A549 (cell line): ENCODE measurements around the gene ANGPT4. TPM values are rescaled to one million over a fixed set of nuclear protein-coding genes. Genes with fewer than 3 reads are reported as not detected.

Experiments used
- ATAC-seq, 2 experiments: fragments of 200-7000 bp in 1 of 2; fragments of >200 bp in 1 of 2; cut with Nextera tagmentation in 1 of 2; cut with Tn5 transposase in 1 of 2; 3 replicates each; pipeline versions ENCODE4 v1.8.0 to v1.9.1; 2018 to 2020; ENCODE audit warnings: mild to moderate bottlenecking in 1 of 2, moderate library complexity in 1 of 2
- CTCF ChIA-PET: fragments of 300-600 bp; sonication (Branson Sonifier 250); formaldehyde crosslinking; extraction: SDS; loops from one replicate; lab custom pipeline; 2021; ENCODE audit warnings: antibody characterized with exemption, inconsistent platforms; lab: Yijun Ruan, JAX
- POLR2A ChIA-PET: fragments of 350-600 bp; formaldehyde crosslinking; extraction: SDS; loops from one replicate; lab custom pipeline; 2021; ENCODE audit warnings: antibody characterized with exemption, inconsistent platforms; lab: Yijun Ruan, JAX
- DNase-seq, 2 experiments: peaks; one replicate each; pipeline versions ENCODE4 v3.0.0 to v3.0.0-alpha.2; 2011 to 2016; ENCODE audit warnings: low read depth in 1 of 2, low spot score in 1 of 2
- FAIRE-seq: peaks from 2 replicates; lab custom pipeline; 2011; peaks lifted over from hg19 to GRCh38; lab: Jason Lieb, UNC
- H3K27ac ChIP-seq, 2 experiments: fragments of >200 bp; sonication (Bioruptor Twin); formaldehyde crosslinking; 3 replicates each; pipeline ENCODE4 v1.5.1; 2016 to 2017
- H3K4me1 ChIP-seq: fragments of >200 bp; sonication (Bioruptor Twin); formaldehyde crosslinking; 3 replicates; pipeline ENCODE4 v1.6.1; 2016
- H3K4me2 ChIP-seq: fragments of >200 bp; sonication (Bioruptor Twin); formaldehyde crosslinking; 3 replicates; pipeline ENCODE4 v1.6.1; 2016
- H3K4me3 ChIP-seq: fragments of >200 bp; sonication (Bioruptor Twin); formaldehyde crosslinking; 3 replicates; pipeline ENCODE4 v1.5.1; 2016
- H3K9me3 ChIP-seq: fragments of >200 bp; sonication (Bioruptor Twin); formaldehyde crosslinking; 3 replicates; pipeline ENCODE4 v1.6.1; 2016
- CBX2 ChIP-seq: fragments of 200-600 bp; sonication (generic); IDR thresholded peaks from 2 replicates; pipeline ENCODE4 v1.6.1; 2016; ENCODE audit warnings: low read depth, mild to moderate bottlenecking, borderline replicate concordance
- CHD2 ChIP-seq: fragments of 150-350 bp; IDR thresholded peaks from 2 replicates; pipeline ENCODE4 v1.6.1; 2014; ENCODE audit warnings: low read length; ENCODE audit not compliant: partially characterized antibody
- ELK1 ChIP-seq: fragments of 150-350 bp; IDR thresholded peaks from 2 replicates; pipeline ENCODE4 v1.6.1; 2014; ENCODE audit warnings: low read depth, mild to moderate bottlenecking, low read length
- FOSB ChIP-seq: fragments of 250-450 bp; sonication (Bioruptor Pico); IDR thresholded peaks from 2 replicates; pipeline ENCODE4 v1.5.0; 2020; ENCODE audit warnings: mild to moderate bottlenecking, moderate library complexity
- JUNB ChIP-seq: fragments of >200 bp; sonication (Bioruptor Twin); formaldehyde crosslinking; IDR thresholded peaks from 2 replicates; pipeline ENCODE4 v1.6.1; 2016
- MAX ChIP-seq: IDR thresholded peaks from 2 replicates; pipeline ENCODE4 v1.6.1; 2012
- MAZ ChIP-seq: fragments of 150-350 bp; IDR thresholded peaks from 2 replicates; pipeline ENCODE4 v1.6.1; 2014; ENCODE audit warnings: antibody characterized with exemption, low read depth, low read length, borderline replicate concordance
- PHF8 ChIP-seq: fragments of 200-600 bp; sonication (generic); IDR thresholded peaks from 2 replicates; pipeline ENCODE4 v1.6.1; 2016; ENCODE audit warnings: low read depth, mild to moderate bottlenecking, antibody characterized with exemption, moderate library complexity, borderline replicate concordance
- POLR2AphosphoS2 ChIP-seq: conservative IDR thresholded peaks from 2 replicates; pipeline ENCODE4 v1.6.1; 2012; ENCODE audit warnings: low read length, improper control_type of control experiment, inconsistent platforms
- SREBF2 ChIP-seq: fragments of 450-650 bp; IDR thresholded peaks from 2 replicates; pipeline ENCODE4 v1.6.1; 2014; ENCODE audit warnings: mild to moderate bottlenecking, moderate library complexity
- TP53 ChIP-seq: fragments of 250-450 bp; sonication (Bioruptor Pico); IDR thresholded peaks from 2 replicates; pipeline ENCODE4 v1.5.0; 2021; ENCODE audit warnings: mild to moderate bottlenecking, moderate library complexity
- ZFP36 ChIP-seq: fragments of 450-650 bp; IDR thresholded peaks from 2 replicates; pipeline ENCODE4 v1.6.1; 2014; ENCODE audit warnings: borderline replicate concordance; ENCODE audit not compliant: partially characterized antibody
- ZNF302 ChIP-seq: fragments of 250-450 bp; sonication (Bioruptor Pico); IDR thresholded peaks from 2 replicates; pipeline ENCODE4 v1.9.0; 2021; ENCODE audit warnings: inconsistent platforms, mild to moderate bottlenecking, moderate library complexity
- WGBS: methylation state at CpG from one replicate; pipeline ENCODE4 v1.1.6; 2017; ENCODE audit errors: missing lambda C conversion rate; 5-methylcytosine and 5-hydroxymethylcytosine counted together
- polyA plus RNA-seq, 4 experiments: library from polyadenylated mRNA; depleted of rRNA in 3 of 4; stranded (reverse); fragments of >200 nt; fragmentation: RNase III in 1 of 4; extraction: RNeasy Plus Mini Kit Qiagen cat#74134 plus additional on column Dnase treatment in 1 of 4; gene quantifications; 2 replicates in 3 of 4; 3 replicates in 1 of 4; pipeline ENCODE4 v1.2.3, GENCODE V29; 2011 to 2017
- TF ChIP-seq, protein P1 (sequence below): fragments of 450-650 bp; IDR thresholded peaks from 2 replicates; pipeline ENCODE4 v1.6.1; 2014; ENCODE audit warnings: antibody characterized with exemption
- TF ChIP-seq, protein P2 (sequence below): IDR thresholded peaks from 2 replicates; pipeline ENCODE4 v1.6.1; 2012

Gene ANGPT4
- polyA plus RNA-seq, 2 of the 4 experiments (the other 2 are of a cell fraction), result 0.04 TPM; not detected in 1

DNA sequence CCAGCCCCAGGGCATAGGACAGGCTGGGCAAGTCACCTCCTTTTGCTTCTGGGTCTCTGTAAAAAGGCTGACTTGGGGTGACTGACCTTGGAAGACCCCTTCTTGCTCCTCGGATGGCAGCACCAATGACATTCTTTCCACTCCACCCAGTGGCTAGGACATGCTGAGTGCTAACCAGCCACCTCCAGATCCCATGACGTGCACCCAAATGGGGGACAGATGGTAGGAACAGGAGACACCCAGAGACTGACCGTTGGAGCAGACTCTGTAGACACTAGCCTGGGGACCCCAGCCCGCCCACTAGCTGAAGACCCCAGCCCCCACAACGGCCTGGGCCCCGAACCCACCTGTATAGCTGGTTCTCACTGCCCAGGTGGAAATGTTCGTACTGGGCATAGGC lies 38.3 kb downstream of the ANGPT4 start:
- no peak for FAIRE-seq
- CTCF ChIA-PET, result interaction anchor here (0.9 to 3.2 kb wide), 7 partner anchors 10 to 79 kb away, joined by 3 to 18 read pairs (median 3); no protein-coding TSS in a partner anchor
- DNase-seq, result no peak
- WGBS, result 34% methylated on average over 5 of the region's 7 CpGs
- no peak for TF ChIP-seq CHD2
- TF ChIP-seq, all 56 proteins: peak for 0
- Histone ChIP-seq H3K9me3 (no peaks in the 10 kb centered on the region), H3K27ac (no peak overlapping the region), H3K4me2 (no peak overlapping the region), H3K4me3 (no peak overlapping the region), H3K4me1 (peaks cover 16% of the 10 kb centered on the region)
- POLR2A ChIA-PET, result no interaction called here
- ATAC-seq, result no peak

DNA sequence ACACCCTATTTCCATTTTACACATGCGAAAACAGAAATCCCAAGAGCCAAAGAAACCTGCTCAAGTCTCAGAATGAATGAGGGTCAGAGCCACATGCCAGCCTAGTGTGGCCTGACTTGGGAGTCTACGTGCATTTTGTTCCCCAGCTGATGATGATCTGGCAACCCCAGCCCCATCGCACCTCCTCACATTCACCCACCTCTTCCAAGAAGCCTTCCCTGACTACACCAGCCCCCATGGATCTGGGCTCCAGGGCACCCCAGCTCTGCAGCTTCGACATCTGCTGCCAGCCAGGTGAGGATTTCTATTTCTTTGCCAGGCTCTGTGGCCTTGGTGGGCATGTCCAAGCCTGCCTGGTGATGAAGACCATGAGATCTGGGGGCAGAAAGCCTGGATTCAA lies 41.0 kb downstream of the ANGPT4 start:
- TF ChIP-seq POLR2AphosphoS2 (no peak), ZFP36 (peak; percentile 43), FOSB (CRISPR knock-in tag) (no peak)
- Histone ChIP-seq H3K4me2 (no peak overlapping the region), H3K4me1 (no peaks in the 10 kb centered on the region), H3K27ac (no peak overlapping the region), H3K9me3 (no peaks in the 10 kb centered on the region), H3K4me3 (no peak overlapping the region)
- ChIA-PET POLR2A (no interaction called here), CTCF (interaction anchor here (1.0 to 3.2 kb wide), 4 partner anchors 13 to 233 kb away, joined by 3 to 18 read pairs (median 8); no protein-coding TSS in a partner anchor)
- FAIRE-seq, result no peak
- no peak for DNase-seq
- no peak for ATAC-seq
- 43% methylated on average over 4 of the region's 4 CpGs for WGBS

DNA sequence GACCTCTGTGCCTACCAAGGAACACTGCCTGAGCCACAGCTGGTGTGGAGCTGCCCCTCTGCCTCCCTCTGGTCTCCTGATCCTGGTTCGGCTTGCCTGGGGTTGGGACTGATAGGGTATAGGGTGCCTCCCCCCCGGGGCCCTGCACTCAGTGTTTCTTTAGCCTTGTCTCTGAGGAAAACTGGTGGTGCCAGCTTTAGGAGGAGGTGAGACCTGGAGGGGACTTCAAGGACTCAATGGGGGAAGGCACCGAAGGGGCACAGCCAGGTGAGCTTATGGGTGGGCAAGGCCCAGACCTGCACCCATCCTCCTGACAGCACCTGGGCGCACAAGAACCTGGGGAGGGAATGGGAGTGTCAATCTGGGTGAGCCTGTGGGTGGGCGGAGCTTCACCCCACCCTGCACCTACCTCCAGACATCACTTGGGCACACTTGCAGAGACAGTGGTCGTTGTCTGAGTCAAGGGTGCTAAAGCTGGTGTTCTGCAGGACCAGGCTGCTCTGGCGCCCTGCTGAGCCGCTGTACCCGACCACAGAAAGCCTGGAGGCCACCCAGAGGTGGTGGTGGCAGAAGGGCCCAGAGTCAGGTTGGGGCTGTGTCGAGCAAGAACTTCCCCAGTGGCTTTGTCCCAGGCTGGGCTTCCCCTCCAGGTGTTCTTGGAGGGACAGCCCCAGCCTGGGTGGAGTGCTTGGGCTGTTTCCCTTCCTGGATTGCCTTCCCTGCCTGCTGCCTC lies 42.1 kb downstream of the ANGPT4 start:
- H3K4me1 ChIP-seq, result no peaks in the 10 kb centered on the region
- no peak for DNase-seq
- TF ChIP-seq ELK1, result no peak
- no peak for TF ChIP-seq JUNB
- TF ChIP-seq, protein P1, sequence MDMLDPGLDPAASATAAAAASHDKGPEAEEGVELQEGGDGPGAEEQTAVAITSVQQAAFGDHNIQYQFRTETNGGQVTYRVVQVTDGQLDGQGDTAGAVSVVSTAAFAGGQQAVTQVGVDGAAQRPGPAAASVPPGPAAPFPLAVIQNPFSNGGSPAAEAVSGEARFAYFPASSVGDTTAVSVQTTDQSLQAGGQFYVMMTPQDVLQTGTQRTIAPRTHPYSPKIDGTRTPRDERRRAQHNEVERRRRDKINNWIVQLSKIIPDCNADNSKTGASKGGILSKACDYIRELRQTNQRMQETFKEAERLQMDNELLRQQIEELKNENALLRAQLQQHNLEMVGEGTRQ, result no peak
- TF ChIP-seq PHF8, result no peak
- TF ChIP-seq SREBF2, result no peak
- TF ChIP-seq TP53 (CRISPR knock-in tag), result no peak
- TF ChIP-seq ZNF302 (CRISPR knock-in tag), result no peak
- TF ChIP-seq CBX2, result no peak
- TF ChIP-seq, protein P2, sequence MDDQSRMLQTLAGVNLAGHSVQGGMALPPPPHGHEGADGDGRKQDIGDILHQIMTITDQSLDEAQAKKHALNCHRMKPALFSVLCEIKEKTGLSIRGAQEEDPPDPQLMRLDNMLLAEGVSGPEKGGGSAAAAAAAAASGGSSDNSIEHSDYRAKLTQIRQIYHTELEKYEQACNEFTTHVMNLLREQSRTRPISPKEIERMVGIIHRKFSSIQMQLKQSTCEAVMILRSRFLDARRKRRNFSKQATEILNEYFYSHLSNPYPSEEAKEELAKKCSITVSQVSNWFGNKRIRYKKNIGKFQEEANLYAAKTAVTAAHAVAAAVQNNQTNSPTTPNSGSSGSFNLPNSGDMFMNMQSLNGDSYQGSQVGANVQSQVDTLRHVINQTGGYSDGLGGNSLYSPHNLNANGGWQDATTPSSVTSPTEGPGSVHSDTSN, result no peak
- TF ChIP-seq MAX, result no peak
- no peak for TF ChIP-seq MAZ
- ChIA-PET POLR2A (no interaction called here), CTCF (interaction anchor here (0.6 to 4.9 kb wide), 8 partner anchors 10 to 704 kb away, joined by 3 to 22 read pairs (median 3); no protein-coding TSS in a partner anchor)
- ATAC-seq, result no peak
- no peak overlapping the region for H3K27ac ChIP-seq
- no peak for FAIRE-seq
- H3K4me3 ChIP-seq, result no peak overlapping the region
- no peak overlapping the region for H3K4me2 ChIP-seq
- H3K9me3 ChIP-seq, result no peaks in the 10 kb centered on the region
- WGBS, result 15% methylated on average over 10 of the region's 10 CpGs
